ENCODE measurements around the gene MICALL2. TPM values are rescaled to one million over a fixed set of nuclear protein-coding genes. Genes with fewer than 3 reads are reported as not detected.

MICALL2 gene
- total RNA-seq, 1 donor from 2014 or later = 14.7 TPM

GRCh38 chr7:1385086-1385808 is 74.0 kb downstream of the MICALL2 start:
- Histone ChIP-seq H3K27me3 (ENCODE audit: control insufficient read depth, insufficient read depth, low read length) (peaks cover 65% of the 10 kb centered on the region), H3K4me3 (ENCODE audit: low read depth, low read length) (no peak overlapping the region), H3K36me3 (ENCODE audit: control insufficient read depth, insufficient read depth, low read length) (no peaks in the 10 kb centered on the region)
- no peak for TF ChIP-seq CTCF (IDR thresholded peaks at IDR 0.05; ENCODE audit: insufficient read depth, low read length, poor library complexity, severe bottlenecking)
- no peak for DNase-seq (ENCODE audit: low read depth)

Other genes starting within 250 kb of the MICALL2 start
- gene UNCX, start 226.6 kb downstream of the MICALL2 start, total RNA-seq = 0.55 and 1.6 TPM in 2 replicates
- gene INTS1, start 44.9 kb upstream of the MICALL2 start, total RNA-seq = 84.3 and 109 TPM in 2 replicates
- gene MAFK, start 71.2 kb upstream of the MICALL2 start, total RNA-seq = 20.1 and 20.4 TPM in 2 replicates
- 5.7 and 5.8 TPM in 2 replicates for gene TMEM184A, start 96.7 kb upstream of the MICALL2 start, total RNA-seq
- 73.9 and 79.8 TPM in 2 replicates for gene PSMG3, start 110.6 kb upstream of the MICALL2 start, total RNA-seq
- 0.55 and 0.71 TPM in 2 replicates for gene ELFN1, start 210.8 kb upstream of the MICALL2 start, total RNA-seq

Measured in kidney epithelial cell (primary cell).